Nephron progenitor cell (in vitro differentiated cells): ENCODE results near the gene RND1.

Experiments
- DNase-seq: peaks from one replicate; pipeline ENCODE4 v3.0.0; 2021
- H3K27ac Mint-ChIP-seq: 2 replicates; pipeline ENCODE4 v1.8.0; 2021; ENCODE audit warnings: mild to moderate bottlenecking, moderate library complexity, mixed read lengths
- H3K27me3 Mint-ChIP-seq: 2 replicates; pipeline ENCODE4 v1.8.0; 2021; ENCODE audit warnings: mild to moderate bottlenecking, low read depth, mixed read lengths; ENCODE audit not compliant: poor library complexity
- H3K36me3 Mint-ChIP-seq: 2 replicates; pipeline ENCODE4 v1.8.0; 2021; ENCODE audit warnings: low read depth, mixed read lengths
- H3K4me1 Mint-ChIP-seq: 2 replicates; pipeline ENCODE4 v1.8.0; 2021; ENCODE audit warnings: mixed read lengths
- H3K4me3 Mint-ChIP-seq: 2 replicates; pipeline ENCODE4 v1.8.0; 2021; ENCODE audit warnings: mild to moderate bottlenecking, moderate library complexity, mixed read lengths
- H3K9me3 Mint-ChIP-seq: 2 replicates; pipeline ENCODE4 v1.8.0; 2021; ENCODE audit warnings: mild to moderate bottlenecking, moderate library complexity, mixed read lengths
- CTCF ChIP-seq: fragments of 200-600 bp; sonication (generic); IDR thresholded peaks from 2 replicates; pipeline ENCODE4 v1.5.0; 2021; ENCODE audit warnings: antibody characterized with exemption

RND1 gene

GRCh38 chr12:48883305-48884161 lies 17.9 kb upstream of the RND1 start:
- Mint-ChIP-seq H3K4me1 (peaks cover 66% of the 10 kb centered on the region), H3K4me3 (peak overlapping the region; percentile 52), H3K36me3 (no peaks in the 10 kb centered on the region), H3K27me3 (peaks cover 6% of the 10 kb centered on the region), H3K9me3 (no peaks in the 10 kb centered on the region), H3K27ac (peak overlapping the region; percentile 99)
- no peak for DNase-seq
- TF ChIP-seq CTCF = no peak

GRCh38 chr12:48882972-48883304 lies 17.3 kb upstream of the RND1 start:
- Mint-ChIP-seq H3K36me3 (no peaks in the 10 kb centered on the region), H3K9me3 (no peaks in the 10 kb centered on the region), H3K27ac (peak overlapping the region; percentile 99), H3K4me1 (peaks cover 65% of the 10 kb centered on the region), H3K27me3 (peaks cover 6% of the 10 kb centered on the region), H3K4me3 (peak overlapping the region; percentile 18)
- DNase-seq = no peak
- no peak for TF ChIP-seq CTCF

DNA sequence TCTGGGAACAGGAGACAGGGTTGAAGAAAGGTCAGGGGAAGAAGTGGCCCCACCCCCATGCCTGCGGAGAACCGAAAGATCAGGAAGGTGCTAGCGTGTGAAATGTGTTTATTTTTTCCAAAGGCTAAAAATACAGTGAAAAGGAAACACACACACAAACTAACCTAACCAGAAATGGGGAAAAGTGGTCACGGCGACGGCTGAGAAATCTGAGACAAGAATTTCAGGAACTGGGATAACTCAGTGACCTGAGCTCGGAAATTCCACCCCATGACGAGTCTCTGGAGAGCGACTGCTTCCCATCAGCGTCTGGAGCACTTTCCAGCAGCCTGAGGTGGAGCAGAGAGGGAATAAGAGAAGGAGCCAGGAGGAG lies 16.6 kb upstream of the RND1 start:
- DNase-seq = peak; percentile 31
- H3K4me3 Mint-ChIP-seq = peak overlapping the region; percentile 76

GRCh38 chr12:48881686-48882314 lies 16.1 kb upstream of the RND1 start:
- peaks cover 60% of the 10 kb centered on the region for H3K4me1 Mint-ChIP-seq
- H3K36me3 Mint-ChIP-seq = no peaks in the 10 kb centered on the region
- TF ChIP-seq CTCF = no peak
- peak overlapping the region; percentile 99 for H3K27ac Mint-ChIP-seq
- peaks cover 8% of the 10 kb centered on the region for H3K27me3 Mint-ChIP-seq
- H3K9me3 Mint-ChIP-seq = no peaks in the 10 kb centered on the region
- peak overlapping the region; percentile 76 for H3K4me3 Mint-ChIP-seq
- DNase-seq = no peak

More for the DNA sequence above, 16.6 kb upstream of the RND1 start:
- Mint-ChIP-seq H3K27ac (peak overlapping the region; percentile 99), H3K9me3 (no peaks in the 10 kb centered on the region), H3K4me1 (peaks cover 65% of the 10 kb centered on the region), H3K27me3 (peaks cover 6% of the 10 kb centered on the region), H3K36me3 (no peaks in the 10 kb centered on the region)
- no peak for TF ChIP-seq CTCF

GRCh38 chr12:48880647-48881046 lies 15.0 kb upstream of the RND1 start:
- peaks cover 8% of the 10 kb centered on the region for H3K27me3 Mint-ChIP-seq
- no peak for TF ChIP-seq CTCF
- H3K4me3 Mint-ChIP-seq = no peak overlapping the region
- peaks cover 61% of the 10 kb centered on the region for H3K4me1 Mint-ChIP-seq
- no peaks in the 10 kb centered on the region for H3K9me3 Mint-ChIP-seq
- DNase-seq = no peak
- no peaks in the 10 kb centered on the region for H3K36me3 Mint-ChIP-seq
- H3K27ac Mint-ChIP-seq = peak overlapping the region; percentile 3
